Ishikawa (cell line): Measurements from ENCODE around the gene CORO1C.

Experiments
- CEBPB ChIP-seq: IDR thresholded peaks from 2 replicates; pipeline ENCODE4 v1.6.1; 2012
- CREB1 ChIP-seq: IDR thresholded peaks from 2 replicates; pipeline ENCODE4 v1.6.1; 2012; ENCODE audit warnings: low read depth
- EGR1 ChIP-seq: IDR thresholded peaks from 2 replicates; pipeline ENCODE4 v1.6.1; 2012
- EP300 ChIP-seq: IDR thresholded peaks from 2 replicates; pipeline ENCODE4 v1.6.1; 2012; ENCODE audit warnings: borderline replicate concordance
- FOXM1 ChIP-seq: IDR thresholded peaks from 2 replicates; pipeline ENCODE4 v1.6.1; 2012; ENCODE audit warnings: low read depth, borderline replicate concordance
- MAX ChIP-seq: IDR thresholded peaks from 2 replicates; pipeline ENCODE4 v1.6.1; 2012
- NFIC ChIP-seq: IDR thresholded peaks from 2 replicates; pipeline ENCODE4 v1.6.1; 2012
- RAD21 ChIP-seq: IDR thresholded peaks from 2 replicates; pipeline ENCODE4 v1.6.1; 2012; ENCODE audit warnings: low read depth
- REST ChIP-seq: IDR thresholded peaks from 2 replicates; pipeline ENCODE4 v1.6.1; 2012; ENCODE audit warnings: low read depth, mild to moderate bottlenecking
- TAF1 ChIP-seq: IDR thresholded peaks from 2 replicates; pipeline ENCODE4 v1.6.1; 2012; ENCODE audit warnings: low read depth, mild to moderate bottlenecking
- TCF12 ChIP-seq: IDR thresholded peaks from 2 replicates; pipeline ENCODE4 v1.6.1; 2012; ENCODE audit warnings: low read depth
- TEAD4 ChIP-seq: IDR thresholded peaks from 2 replicates; pipeline ENCODE4 v1.6.1; 2012
- USF1 ChIP-seq: IDR thresholded peaks from 2 replicates; pipeline ENCODE4 v1.6.1; 2012
- YY1 ChIP-seq: IDR thresholded peaks from 2 replicates; pipeline ENCODE4 v1.6.1; 2012; ENCODE audit warnings: low read depth
- ZBTB7A ChIP-seq: IDR thresholded peaks from 2 replicates; pipeline ENCODE4 v1.6.1; 2012; ENCODE audit warnings: low read depth

Gene CORO1C

GRCh38 chr12:108643941-108644810, 87.1 kb downstream of the CORO1C start:
- no peak for TF ChIP-seq NFIC
- TF ChIP-seq USF1: no peak
- no peak for TF ChIP-seq EGR1
- TF ChIP-seq ZBTB7A: no peak
- TF ChIP-seq TEAD4: no peak
- TF ChIP-seq RAD21: no peak
- TF ChIP-seq MAX: peak; percentile 6; the same call in 1 of the 2 replicates
- TF ChIP-seq REST: peak; percentile 56; the same call in 1 of the 2 replicates

DNA sequence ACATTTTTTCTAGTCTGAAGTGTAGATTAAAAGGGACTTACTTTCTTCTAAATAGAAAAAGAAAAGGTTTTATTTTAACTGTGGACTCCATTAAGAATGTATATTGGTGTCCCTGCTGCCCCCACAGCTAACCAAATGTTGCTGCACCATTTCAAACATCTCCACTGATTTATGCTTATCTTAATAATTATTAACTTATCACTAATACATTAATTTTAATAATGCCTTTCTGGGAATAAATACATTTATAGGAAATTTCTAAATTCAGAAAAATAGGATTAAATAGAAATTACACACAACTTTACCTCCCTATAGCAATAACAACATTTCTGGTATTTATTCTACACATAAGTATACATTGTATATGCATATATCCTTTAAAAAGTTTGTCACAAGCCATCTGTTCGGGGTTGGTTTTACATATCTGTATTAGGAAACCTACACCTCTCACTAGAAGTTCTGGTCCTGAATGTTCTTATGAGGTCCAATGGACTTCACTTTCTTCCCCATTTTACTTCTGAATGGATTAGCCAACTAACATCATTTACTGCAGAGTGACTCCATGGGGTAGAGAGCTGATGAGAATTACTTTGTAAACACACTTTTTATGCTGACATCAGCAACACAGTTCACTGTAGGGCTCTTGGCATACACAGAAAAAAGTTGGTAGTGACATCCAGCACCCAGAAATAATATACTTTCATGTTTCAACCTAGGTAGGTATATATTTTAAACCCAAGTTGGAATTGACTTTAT, 88.2 kb downstream of the CORO1C start:
- TF ChIP-seq EGR1: no peak
- no peak for TF ChIP-seq TEAD4
- TF ChIP-seq NFIC: no peak
- no peak for TF ChIP-seq FOXM1
- TF ChIP-seq YY1: no peak
- TF ChIP-seq ZBTB7A: no peak
- no peak for TF ChIP-seq MAX
- no peak for TF ChIP-seq CEBPB
- TF ChIP-seq EP300: no peak
- TF ChIP-seq RAD21: no peak
- no peak for TF ChIP-seq TAF1
- no peak for TF ChIP-seq CREB1
- TF ChIP-seq USF1: no peak
- no peak for TF ChIP-seq TCF12
- TF ChIP-seq REST: no peak

- TF ChIP-seq USF1 (no peak), MAX (no peak), EP300 (no peak), TAF1 (no peak), YY1 (no peak), CEBPB (no peak)
These were observed 88.9 kb downstream of the CORO1C start for GRCh38 chr12:108642269-108642870.

DNA sequence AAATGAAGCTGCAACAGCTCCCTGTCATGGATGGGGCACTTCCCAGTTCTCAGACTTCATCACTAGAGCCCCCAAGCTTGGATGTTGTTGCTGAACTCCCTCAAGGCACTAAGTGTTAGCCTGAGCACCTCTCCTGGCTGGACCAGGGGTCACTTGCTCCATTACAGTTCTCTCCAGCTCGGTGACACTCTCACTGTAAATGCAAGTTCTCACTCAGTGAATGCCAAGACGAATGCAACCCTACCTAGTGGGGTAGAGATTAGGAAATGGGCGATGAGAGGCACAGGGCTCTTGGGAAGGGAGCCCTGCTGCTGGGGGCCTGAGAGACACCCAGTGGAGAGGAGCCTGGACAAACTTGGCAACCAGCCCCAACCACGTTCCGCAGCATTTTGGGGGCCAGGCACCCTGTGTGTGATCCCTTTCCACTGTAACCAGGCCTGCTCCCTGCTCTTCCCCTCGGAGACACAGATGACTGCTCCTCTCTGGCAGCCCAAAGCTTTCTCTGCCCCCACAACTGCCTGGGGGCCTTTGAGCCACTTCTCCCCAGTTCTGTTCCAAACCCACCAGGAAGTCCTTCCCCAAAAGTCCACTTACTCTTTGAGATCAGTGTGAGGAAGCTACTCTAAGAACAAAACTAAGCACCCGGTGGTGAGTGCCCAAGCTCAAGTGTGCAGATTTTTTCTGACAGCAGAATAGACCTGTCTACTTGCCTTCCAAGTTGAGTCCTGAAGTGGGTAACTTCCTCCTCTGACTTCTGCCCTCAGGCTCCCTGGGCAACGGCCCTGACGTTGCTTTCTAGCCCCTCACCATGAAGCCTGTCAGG, 89.7 kb downstream of the CORO1C start:
- no peak for TF ChIP-seq MAX
